HS-27A (cell line): ENCODE results near the gene KNL1.
"Not testable (repeated sequence)": the region's sequence is repeated elsewhere in the genome, so short reads cannot be mapped to it uniquely, and the experiment has no call there.

ENCODE experiments used
- DNase-seq: peaks from one replicate; pipeline ENCODE4 v3.0.0-alpha.2; 2012; ENCODE audit warnings: low read depth, missing footprints

KNL1 gene

GRCh38 chr15:40593588-40594428 is at the start of gene KNL1:
TSS of gene KNL1 (plus strand) at chr15:40594249. CDS start at chr15:40602932, 8,683 bp downstream.
- DNase-seq: peak; percentile 98

- no peak for DNase-seq
Measured at GRCh38 chr15:40545457-40545856, 48.6 kb upstream of the KNL1 start.

DNA sequence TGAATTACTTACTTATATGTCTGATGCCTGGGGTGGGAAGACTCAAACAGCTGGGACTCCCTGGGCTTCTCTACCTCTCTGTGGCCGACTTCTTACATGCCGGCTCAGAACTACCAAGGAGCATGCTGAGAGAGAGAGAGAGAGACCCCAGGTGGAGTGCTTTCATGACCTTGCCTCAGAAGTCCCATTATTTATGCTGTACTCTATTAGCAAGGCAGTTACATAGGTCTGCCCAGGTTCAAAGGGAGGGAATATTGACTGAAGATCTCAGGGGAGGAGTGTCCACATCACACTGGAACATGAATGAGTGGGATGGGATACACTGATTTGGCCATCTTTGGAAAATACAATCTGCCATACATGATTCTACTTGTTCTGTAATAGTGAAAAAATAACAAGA is 45.4 kb upstream of the KNL1 start:
- no peak for DNase-seq

DNA sequence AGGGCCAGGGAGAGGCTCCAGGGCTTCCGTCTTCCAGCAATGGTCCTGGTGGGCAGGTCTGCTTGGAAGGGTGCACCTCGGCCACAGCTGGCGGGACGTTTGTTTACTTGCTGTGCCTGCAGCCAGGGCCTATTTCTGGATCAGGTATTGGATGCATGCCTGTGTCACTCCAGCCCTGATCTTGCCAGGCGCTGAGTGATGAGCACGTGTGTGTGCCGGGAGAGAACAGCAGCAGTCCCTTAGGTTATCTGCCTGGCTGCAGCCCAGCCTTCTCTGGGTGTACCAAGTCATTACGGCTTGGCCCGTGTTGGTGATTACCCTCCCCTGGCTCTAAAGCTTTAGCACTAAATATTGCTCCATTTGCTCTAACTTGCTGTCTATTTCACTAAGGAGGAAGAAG is 44.2 kb upstream of the KNL1 start:
- no peak for DNase-seq

DNA sequence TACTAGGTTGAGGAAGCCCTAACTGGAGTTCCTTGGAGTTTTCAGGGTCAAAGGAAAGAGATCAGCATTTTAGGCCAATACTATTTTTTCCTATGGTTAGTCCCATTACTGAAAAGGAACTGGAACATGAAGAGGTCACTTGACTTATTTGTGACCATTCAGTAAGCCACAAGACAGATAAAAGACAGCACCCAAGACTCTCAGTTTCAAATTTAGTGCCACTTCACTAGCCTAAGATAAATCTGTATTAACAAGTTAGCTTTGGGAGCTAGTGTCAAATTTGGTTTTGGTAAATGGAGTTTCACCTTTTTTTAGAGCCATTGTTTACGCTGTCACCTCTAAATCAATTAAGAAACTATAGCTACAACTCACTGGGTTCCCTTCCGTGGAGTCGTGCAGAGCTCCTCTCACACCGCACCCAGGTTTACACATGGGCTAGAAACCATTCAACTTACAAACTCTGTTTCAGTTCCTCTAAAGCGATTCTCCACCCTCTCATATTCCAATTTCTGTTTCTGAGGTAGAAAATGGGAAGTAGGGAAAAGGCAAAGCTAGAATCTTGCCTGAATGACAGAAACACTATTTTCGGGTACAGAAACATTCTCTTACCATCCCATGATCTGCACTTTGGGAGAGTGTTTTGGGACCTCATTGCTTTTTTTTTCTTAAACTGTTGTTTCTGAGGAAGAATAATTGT is 43.6 kb upstream of the KNL1 start:
- no peak for DNase-seq

DNA sequence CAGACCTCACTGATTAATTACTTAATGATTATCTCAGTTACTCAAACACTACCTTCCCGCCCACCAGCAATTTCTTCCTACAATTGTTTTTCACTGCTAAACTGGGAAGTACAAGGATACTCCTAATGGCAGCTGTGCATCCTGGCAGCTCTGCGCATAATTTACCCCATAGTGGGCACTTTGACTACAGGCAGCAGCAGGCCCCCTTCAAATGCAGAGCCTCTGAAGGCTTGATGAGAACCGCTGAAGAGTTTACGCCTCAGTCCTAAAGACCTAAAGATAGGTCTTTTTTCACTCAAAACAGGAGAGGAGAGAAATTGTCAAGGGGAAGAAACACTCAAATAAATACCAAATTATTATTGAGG is 39.9 kb upstream of the KNL1 start:
- no peak for DNase-seq

GRCh38 chr15:40555876-40556275 is 38.2 kb upstream of the KNL1 start:
- no peak for DNase-seq

DNA sequence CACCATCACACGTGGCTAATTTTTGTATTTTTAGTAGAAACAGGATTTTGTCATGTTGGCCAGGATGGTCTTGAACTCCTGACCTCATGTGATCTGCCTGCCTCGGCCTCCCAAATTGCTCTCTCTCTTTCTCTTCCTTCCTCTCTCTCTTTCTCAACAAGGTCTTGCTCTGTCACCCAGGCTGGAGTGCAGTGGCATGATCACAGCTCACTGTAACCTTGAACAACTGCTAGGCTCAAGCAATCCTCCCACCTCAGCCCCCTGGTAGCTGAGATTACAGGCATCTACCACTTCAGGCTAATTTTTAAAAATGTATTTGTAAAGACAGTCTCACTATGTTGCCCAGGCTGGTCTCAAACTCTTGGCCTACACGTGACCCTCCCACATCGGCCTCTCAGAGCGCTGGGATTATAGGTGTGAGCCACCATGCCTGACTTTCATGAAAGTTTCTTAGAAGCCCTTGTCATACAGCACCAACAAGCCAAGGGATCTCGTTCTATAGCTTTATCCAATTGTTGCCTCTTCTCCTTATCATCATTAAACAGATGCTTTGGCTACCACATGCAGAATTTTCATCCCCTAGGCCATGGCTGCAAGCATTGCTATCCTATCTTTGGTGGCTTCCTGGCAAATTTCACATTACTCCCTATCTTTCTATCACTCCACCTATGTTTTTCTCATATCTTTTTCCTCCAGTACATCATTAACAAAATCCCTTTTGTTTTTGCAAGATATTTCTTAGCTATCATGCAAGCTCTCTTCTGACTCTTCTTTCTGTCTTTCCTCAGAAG is 34.9 kb upstream of the KNL1 start:
- DNase-seq: no peak

DNA sequence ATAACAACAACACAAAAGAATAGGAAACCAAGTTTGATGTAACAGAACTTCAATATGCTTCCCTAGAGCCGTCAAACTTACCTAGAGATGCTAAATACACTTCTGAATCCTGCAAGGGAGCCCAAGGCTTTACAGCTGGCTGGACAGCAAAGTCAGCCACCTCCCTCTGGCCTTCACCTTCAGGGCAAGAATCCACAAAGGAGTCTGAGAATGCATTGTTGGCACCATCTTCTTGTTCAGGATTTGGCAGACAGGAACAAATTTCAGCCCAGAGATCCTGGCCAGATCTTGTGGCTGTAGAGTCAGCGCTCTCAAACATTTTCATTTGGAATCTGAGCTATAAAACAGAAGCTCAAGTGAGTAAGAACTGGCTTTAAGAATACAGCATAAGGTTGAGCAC is 31.4 kb upstream of the KNL1 start:
- DNase-seq: no peak

- no peak for DNase-seq
Measured at GRCh38 chr15:40563426-40563825, 30.6 kb upstream of the KNL1 start.

GRCh38 chr15:40564591-40565332 is 29.3 kb upstream of the KNL1 start, which contains the start of gene CCDC32:
TSS of gene CCDC32 (minus strand) at chr15:40565042. CDS start at chr15:40563015, 2,027 bp downstream.
- peak; percentile 94 for DNase-seq

DNA sequence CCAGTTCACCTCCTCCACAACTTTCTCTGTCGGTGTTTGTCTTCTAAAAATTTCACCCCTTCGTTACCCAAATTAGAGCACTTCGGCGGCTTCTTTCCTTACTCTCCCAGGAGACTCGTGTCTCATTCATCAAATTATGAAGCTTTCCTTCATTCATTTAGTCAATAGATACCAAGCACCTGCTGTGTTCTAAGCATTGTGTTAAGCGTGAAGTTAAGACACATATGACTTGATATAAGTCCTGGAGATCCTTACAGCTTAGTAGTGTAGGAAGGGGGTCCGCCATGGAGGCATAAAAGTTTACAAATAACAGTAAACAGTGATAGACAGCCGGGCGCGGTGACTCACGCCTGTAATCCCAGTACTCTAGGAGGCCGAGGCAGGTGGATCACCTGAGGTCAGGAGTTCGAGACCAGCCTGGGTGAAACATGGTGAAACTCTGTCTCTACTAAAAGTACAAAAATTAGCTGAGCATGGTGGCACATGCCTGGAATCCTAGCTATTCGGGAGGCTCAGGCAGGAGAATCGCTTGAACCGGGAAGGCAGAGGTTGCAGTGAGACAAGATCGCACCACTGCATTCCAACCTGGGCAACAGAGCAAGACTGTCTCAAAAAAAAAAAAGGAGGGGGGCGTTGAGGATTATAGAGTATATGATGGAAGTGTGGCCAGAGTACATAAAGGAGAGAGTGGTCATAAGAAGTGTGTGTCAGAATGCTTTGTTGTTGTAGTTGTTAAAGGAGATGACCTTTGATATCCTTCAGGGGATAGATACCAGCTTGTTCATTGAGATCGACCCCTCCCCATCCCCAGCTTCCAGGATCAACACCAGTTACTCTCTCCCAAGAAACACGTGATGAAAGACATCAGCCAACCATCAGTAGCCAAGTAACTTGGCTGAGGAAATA is 28.5 kb upstream of the KNL1 start:
- no peak for DNase-seq

DNA sequence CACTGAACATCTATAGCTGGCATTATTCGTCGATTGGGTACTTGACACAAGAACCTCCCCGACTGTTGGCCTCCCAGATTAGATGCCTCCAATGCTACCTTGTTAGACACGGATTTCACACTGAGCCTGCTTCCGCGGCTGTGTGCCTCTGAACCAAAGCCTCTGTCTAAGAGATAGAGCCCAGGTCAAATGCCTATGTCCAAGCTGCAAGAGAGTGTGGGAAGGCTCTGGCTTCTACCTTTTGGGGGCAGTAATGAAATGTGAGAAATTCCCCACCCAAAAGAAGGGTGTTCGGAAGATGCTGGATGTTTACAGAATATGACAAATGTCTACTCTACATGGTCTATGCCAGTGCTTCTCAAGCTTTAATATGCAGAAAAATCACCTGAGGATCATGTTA is 26.9 kb upstream of the KNL1 start:
- no peak for DNase-seq

DNA sequence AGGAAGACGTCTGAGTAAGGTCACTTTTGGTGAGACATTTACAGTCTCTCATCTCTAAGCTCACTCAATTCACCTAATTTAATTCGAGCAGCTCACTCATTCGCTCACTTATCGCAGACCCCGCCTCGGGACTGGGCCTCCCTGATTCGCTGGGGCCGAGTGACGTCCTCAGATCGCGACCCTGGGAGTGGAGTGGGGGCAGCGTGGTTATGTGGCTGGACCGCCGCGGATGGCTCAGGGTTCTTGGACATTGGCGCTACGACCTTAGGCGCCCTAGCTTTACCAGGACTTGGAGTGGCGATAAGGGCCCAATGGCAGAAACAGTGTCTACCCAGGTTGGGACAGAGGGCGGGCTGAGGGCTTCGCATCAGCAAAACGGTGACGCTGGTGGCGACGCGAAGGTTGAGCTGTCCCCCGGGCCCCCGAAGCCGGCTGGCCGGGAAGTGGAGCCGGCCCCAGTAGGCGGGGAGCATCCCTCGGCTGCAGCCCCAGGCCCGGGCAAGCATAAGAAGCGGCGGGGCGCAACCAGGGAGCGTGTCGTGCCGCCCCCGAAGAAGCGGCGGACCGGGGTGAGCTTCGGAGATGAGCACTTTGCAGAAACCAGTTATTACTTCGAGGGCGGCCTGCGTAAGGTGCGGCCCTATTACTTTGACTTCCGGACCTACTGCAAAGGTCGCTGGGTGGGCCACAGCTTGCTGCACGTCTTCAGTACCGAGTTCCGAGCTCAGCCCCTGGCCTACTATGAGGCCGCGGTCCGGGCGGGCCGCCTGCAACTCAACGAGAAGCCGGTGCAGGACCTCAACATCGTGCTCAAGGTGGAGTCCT is 24.7 kb upstream of the KNL1 start, which contains the start of gene RPUSD2:
Gene RPUSD2, plus strand, starts transcription at position 171 of the 825 bp plus-strand sequence. Its CDS starts 39 bp downstream, at position 210.
- peak; percentile 75 for DNase-seq

DNA sequence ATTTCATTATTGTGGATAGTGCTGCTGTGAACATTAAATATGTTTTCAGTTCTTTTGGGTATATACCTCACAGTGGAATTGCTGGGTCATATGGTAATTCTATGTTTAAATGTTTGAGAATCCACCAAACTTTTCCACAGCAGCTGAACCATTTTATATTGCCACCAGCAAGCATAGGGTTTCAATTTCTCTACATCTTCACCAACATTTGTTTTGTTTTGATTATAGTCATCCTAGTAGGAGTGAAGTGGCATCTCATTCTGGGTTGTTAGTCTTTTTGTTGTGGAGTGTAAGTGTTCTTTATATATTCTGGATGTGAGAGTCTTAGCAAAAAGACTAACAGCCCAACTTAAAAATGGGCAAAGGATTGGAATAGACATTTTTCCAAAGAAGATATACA is 18.9 kb upstream of the KNL1 start:
- DNase-seq: no peak

- DNase-seq: not testable (repeated sequence)
Measured at GRCh38 chr15:40576914-40577313, 17.1 kb upstream of the KNL1 start.

GRCh38 chr15:40578892-40579291 is 15.2 kb upstream of the KNL1 start:
- no peak for DNase-seq

GRCh38 chr15:40581796-40582195 is 12.3 kb upstream of the KNL1 start:
- DNase-seq: not testable (repeated sequence)

- DNase-seq: no peak
Measured at GRCh38 chr15:40582726-40583246, 11.3 kb upstream of the KNL1 start.
